ENCODE data around the gene GATM.

The GATM gene

GRCh38 chr15:45364271-45364670 lies 14.1 kb downstream of the GATM start:
- no peaks in the 10 kb centered on the region for H3K79me2 ChIP-seq (ENCODE audit: insufficient read depth, low read length)
- TF ChIP-seq CTCF (conservative IDR thresholded peaks at IDR 0.05; ENCODE audit: low read length) (no peak), EZH2phosphoT487 (IDR thresholded peaks at IDR 0.05; ENCODE audit: borderline replicate concordance) (no peak)

DNA sequence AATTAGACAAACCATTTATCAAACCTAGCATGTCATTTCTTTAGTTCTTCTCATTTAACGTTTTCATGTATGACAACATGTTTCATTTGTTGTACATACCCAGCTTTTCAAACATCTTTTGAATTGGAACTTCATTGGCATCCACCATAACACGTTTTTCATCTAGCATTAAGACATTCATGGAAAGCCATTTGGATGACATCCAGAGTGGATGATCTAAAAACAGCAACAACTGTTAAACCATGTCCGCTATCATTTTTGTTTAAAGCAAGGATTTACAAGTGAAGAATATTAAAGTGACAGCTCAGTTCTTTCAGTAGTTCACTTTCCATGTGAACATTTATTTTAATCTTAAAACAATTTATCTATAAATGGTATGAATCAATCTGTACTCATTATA lies 14.5 kb downstream of the GATM start:
- H4K20me1 ChIP-seq (ENCODE audit: insufficient read depth, low read length, poor library complexity, severe bottlenecking) = no peaks in the 10 kb centered on the region
- no peak overlapping the region for H3K9ac ChIP-seq (ENCODE audit: low read depth, low read length, poor library complexity, severe bottlenecking)
- no peaks in the 10 kb centered on the region for H3K79me2 ChIP-seq (ENCODE audit: insufficient read depth, low read length)
- no peak overlapping the region for H2AFZ ChIP-seq (ENCODE audit: low read length)
- no peaks in the 10 kb centered on the region for H3K36me3 ChIP-seq (ENCODE audit: insufficient read depth, low read length)
- no peaks in the 10 kb centered on the region for H3F3A ChIP-seq (ENCODE audit: low read depth)
- TF ChIP-seq EZH2phosphoT487 (IDR thresholded peaks at IDR 0.05; ENCODE audit: borderline replicate concordance) (no peak), CTCF (conservative IDR thresholded peaks at IDR 0.05; ENCODE audit: low read length) (no peak)
- no peaks in the 10 kb centered on the region for H3K27me3 ChIP-seq (ENCODE audit: insufficient read depth, low read length, poor library complexity, severe bottlenecking)
- H3K4me2 ChIP-seq (ENCODE audit: low read depth, low read length, poor library complexity, severe bottlenecking) = no peak overlapping the region
- no peaks in the 10 kb centered on the region for H3K4me1 ChIP-seq (ENCODE audit: insufficient read depth, low read length, poor library complexity, severe bottlenecking)
- no peak overlapping the region for H3K4me3 ChIP-seq (ENCODE audit: low read length, poor library complexity, severe bottlenecking)
- H3K9me3 ChIP-seq (ENCODE audit: insufficient read depth, low read depth, low read length) = no peaks in the 10 kb centered on the region
- H3K9me2 ChIP-seq (replicated peaks; ENCODE audit: low read depth, low read length) = no peaks in the 10 kb centered on the region

More at GRCh38 chr15:45364271-45364670, 14.1 kb downstream of the GATM start:
- H3K4me2 ChIP-seq (ENCODE audit: low read depth, low read length, poor library complexity, severe bottlenecking) = no peak overlapping the region
- no peaks in the 10 kb centered on the region for H4K20me1 ChIP-seq (ENCODE audit: insufficient read depth, low read length, poor library complexity, severe bottlenecking)
- H3K9me3 ChIP-seq (ENCODE audit: insufficient read depth, low read depth, low read length) = no peaks in the 10 kb centered on the region
- no peaks in the 10 kb centered on the region for H3K36me3 ChIP-seq (ENCODE audit: insufficient read depth, low read length)
- no peaks in the 10 kb centered on the region for H3K9me2 ChIP-seq (replicated peaks; ENCODE audit: low read depth, low read length)
- no peaks in the 10 kb centered on the region for H3K27me3 ChIP-seq (ENCODE audit: insufficient read depth, low read length, poor library complexity, severe bottlenecking)
- H3K4me3 ChIP-seq (ENCODE audit: low read length, poor library complexity, severe bottlenecking) = no peak overlapping the region
- no peaks in the 10 kb centered on the region for H3F3A ChIP-seq (ENCODE audit: low read depth)
- no peak overlapping the region for H3K9ac ChIP-seq (ENCODE audit: low read depth, low read length, poor library complexity, severe bottlenecking)
- no peak overlapping the region for H2AFZ ChIP-seq (ENCODE audit: low read length)
- H3K4me1 ChIP-seq (ENCODE audit: insufficient read depth, low read length, poor library complexity, severe bottlenecking) = no peaks in the 10 kb centered on the region

DNA sequence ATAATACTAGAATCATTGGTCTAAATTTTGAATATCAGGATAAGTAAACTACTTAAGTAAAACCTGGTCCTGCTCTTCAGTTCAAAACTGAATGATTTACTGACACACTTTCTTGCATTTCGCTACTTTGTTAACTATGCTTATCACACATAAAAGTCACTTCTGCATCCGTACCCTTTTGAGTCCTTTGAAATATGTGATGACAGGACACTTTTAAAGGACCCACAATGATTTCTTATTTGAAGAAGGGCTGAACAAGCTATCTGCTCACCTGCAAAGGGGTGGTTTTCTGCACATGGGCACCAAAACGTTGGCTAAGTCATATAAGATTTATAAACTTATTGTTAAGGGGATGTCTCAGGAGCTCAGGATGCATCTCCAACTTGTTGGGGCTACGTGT lies 15.0 kb downstream of the GATM start:
- no peak for TF ChIP-seq CTCF (conservative IDR thresholded peaks at IDR 0.05; ENCODE audit: low read length)
- no peak for TF ChIP-seq EZH2phosphoT487 (IDR thresholded peaks at IDR 0.05; ENCODE audit: borderline replicate concordance)
- no peaks in the 10 kb centered on the region for H3K9me2 ChIP-seq (replicated peaks; ENCODE audit: low read depth, low read length)
- H3K4me3 ChIP-seq (ENCODE audit: low read length, poor library complexity, severe bottlenecking) = no peak overlapping the region
- no peaks in the 10 kb centered on the region for H3K9me3 ChIP-seq (ENCODE audit: insufficient read depth, low read depth, low read length)
- no peaks in the 10 kb centered on the region for H3K27me3 ChIP-seq (ENCODE audit: insufficient read depth, low read length, poor library complexity, severe bottlenecking)
- H3K36me3 ChIP-seq (ENCODE audit: insufficient read depth, low read length) = no peaks in the 10 kb centered on the region
- H4K20me1 ChIP-seq (ENCODE audit: insufficient read depth, low read length, poor library complexity, severe bottlenecking) = no peaks in the 10 kb centered on the region
- H3K4me2 ChIP-seq (ENCODE audit: low read depth, low read length, poor library complexity, severe bottlenecking) = no peak overlapping the region
- no peaks in the 10 kb centered on the region for H3K4me1 ChIP-seq (ENCODE audit: insufficient read depth, low read length, poor library complexity, severe bottlenecking)
- H3K9ac ChIP-seq (ENCODE audit: low read depth, low read length, poor library complexity, severe bottlenecking) = no peak overlapping the region
- H3F3A ChIP-seq (ENCODE audit: low read depth) = no peaks in the 10 kb centered on the region
- no peak overlapping the region for H2AFZ ChIP-seq (ENCODE audit: low read length)
- no peaks in the 10 kb centered on the region for H3K79me2 ChIP-seq (ENCODE audit: insufficient read depth, low read length)

Measured in Loucy (cell line).